ENCODE results near the gene ARMC9.

The ARMC9 gene

DNA sequence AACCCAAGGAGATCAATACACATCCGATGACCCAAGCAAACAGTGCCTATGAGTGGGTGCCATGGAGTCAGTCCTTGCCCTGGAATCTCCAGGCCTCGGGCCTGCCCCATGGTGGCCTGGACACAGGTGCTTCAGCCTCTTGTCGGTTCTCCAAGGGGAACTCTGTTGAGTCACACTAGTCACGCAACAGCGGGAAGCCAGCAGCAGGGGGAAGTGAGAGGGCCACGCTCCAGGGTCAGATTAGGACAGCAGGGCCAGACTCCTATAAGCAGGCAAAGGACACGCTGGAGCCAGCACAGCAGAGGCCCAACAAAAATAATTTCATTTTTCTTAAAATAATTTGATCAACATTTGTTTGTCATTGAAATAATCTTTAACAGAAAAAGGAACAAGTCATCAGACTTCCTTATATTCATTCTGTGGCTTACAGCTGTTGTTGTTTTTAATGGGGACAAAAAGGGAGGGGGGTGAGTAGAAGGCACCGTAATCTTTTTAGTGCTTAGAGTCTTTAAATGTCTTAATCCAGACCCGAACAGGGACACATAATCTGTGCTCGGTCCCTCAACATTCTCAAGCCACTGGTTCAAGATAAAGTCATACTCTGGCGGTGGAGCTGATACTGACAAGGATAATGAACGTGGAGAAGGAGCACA, 16.4 kb upstream of the ARMC9 start:
- Histone ChIP-seq H3K4me2 (peak overlapping the region; percentile 67), H3K9ac (0 out of 2 replicates have a peak overlapping the region, but pooled peaks have one; percentile 22), H3K27ac (peak overlapping the region; percentile 69), H3K9me3 (no peaks in the 10 kb centered on the region), H3K4me1 (peaks cover 49% of the 10 kb centered on the region), H3K4me3 (no peak overlapping the region), H3K36me3 (peaks cover 3% of the 10 kb centered on the region; the same call in 1 of the 2 replicates), H3K27me3 (no peaks in the 10 kb centered on the region), H4K20me1 (no peaks in the 10 kb centered on the region)
- no peak for TF ChIP-seq Cebpa-rat (IDR thresholded peaks at IDR 0.05)

- H3K4me1 ChIP-seq = peaks cover 49% of the 10 kb centered on the region
- peak overlapping the region; percentile 67; the same call in 1 of the 2 replicates for H3K4me2 ChIP-seq
- no peaks in the 10 kb centered on the region for H3K27me3 ChIP-seq
- no peak overlapping the region for H3K4me3 ChIP-seq
- no peaks in the 10 kb centered on the region for H3K9me3 ChIP-seq
- TF ChIP-seq Cebpa-rat (IDR thresholded peaks at IDR 0.05) = no peak
- no peaks in the 10 kb centered on the region for H4K20me1 ChIP-seq
- H3K36me3 ChIP-seq = no peaks in the 10 kb centered on the region
- peak overlapping the region; percentile 69; the same call in 1 of the 2 replicates for H3K27ac ChIP-seq
- H3K9ac ChIP-seq = 0 out of 2 replicates have a peak overlapping the region, but pooled peaks have one; percentile 22
Measured at GRCh38 chr2:231182513-231182899, 15.9 kb upstream of the ARMC9 start.

DNA sequence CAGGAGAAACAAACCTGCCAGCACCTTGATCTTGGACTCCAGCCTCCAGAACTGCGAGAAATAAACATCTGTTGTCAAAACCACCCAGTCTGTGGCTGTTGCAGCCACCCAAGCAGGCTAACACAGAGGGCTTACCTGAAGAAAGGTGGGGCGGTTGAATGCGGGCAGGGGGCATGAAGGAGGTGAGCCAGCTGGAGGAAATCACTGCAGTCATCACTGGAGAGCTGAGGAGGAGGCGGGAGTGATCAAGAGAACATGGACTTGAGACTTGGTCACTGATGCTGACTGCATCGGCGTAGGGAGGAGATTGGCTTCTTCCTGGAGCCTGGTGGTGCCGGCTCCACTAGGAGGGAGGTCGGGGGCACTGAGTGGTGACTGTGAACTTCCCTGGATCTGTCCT, 14.6 kb upstream of the ARMC9 start:
- H3K9ac ChIP-seq = no peak overlapping the region
- H3K4me3 ChIP-seq = no peak overlapping the region
- no peak overlapping the region for H3K27ac ChIP-seq
- peaks cover 13% of the 10 kb centered on the region; the same call in 1 of the 2 replicates for H3K27me3 ChIP-seq
- H4K20me1 ChIP-seq = no peaks in the 10 kb centered on the region
- H3K36me3 ChIP-seq = no peaks in the 10 kb centered on the region
- H3K9me3 ChIP-seq = no peaks in the 10 kb centered on the region
- no peak for TF ChIP-seq Cebpa-rat (IDR thresholded peaks at IDR 0.05)
- no peak overlapping the region for H3K4me2 ChIP-seq
- H3K4me1 ChIP-seq = peaks cover 46% of the 10 kb centered on the region

- Histone ChIP-seq H3K9me3 (no peaks in the 10 kb centered on the region), H3K27ac (no peak overlapping the region), H3K4me3 (no peak overlapping the region), H3K27me3 (peaks cover 18% of the 10 kb centered on the region), H3K4me2 (no peak overlapping the region), H3K9ac (no peak overlapping the region), H3K4me1 (peaks cover 41% of the 10 kb centered on the region), H4K20me1 (no peaks in the 10 kb centered on the region), H3K36me3 (no peaks in the 10 kb centered on the region)
- TF ChIP-seq Cebpa-rat (IDR thresholded peaks at IDR 0.05) = no peak
Measured at GRCh38 chr2:231184319-231184718, 14.1 kb upstream of the ARMC9 start.

- Histone ChIP-seq H3K4me2 (peak overlapping the region; percentile 17; the same call in 1 of the 2 replicates), H3K4me1 (peaks cover 33% of the 10 kb centered on the region), H3K27me3 (peaks cover 26% of the 10 kb centered on the region), H4K20me1 (no peaks in the 10 kb centered on the region), H3K9me3 (no peaks in the 10 kb centered on the region), H3K27ac (no peak overlapping the region), H3K4me3 (no peak overlapping the region), H3K9ac (no peak overlapping the region), H3K36me3 (no peaks in the 10 kb centered on the region)
- no peak for TF ChIP-seq Cebpa-rat (IDR thresholded peaks at IDR 0.05)
Measured at GRCh38 chr2:231185050-231185725, 13.2 kb upstream of the ARMC9 start.

GRCh38 chr2:231185886-231186285, 12.5 kb upstream of the ARMC9 start:
- H3K27me3 ChIP-seq = peaks cover 33% of the 10 kb centered on the region
- no peak overlapping the region for H3K27ac ChIP-seq
- H4K20me1 ChIP-seq = peaks cover 3% of the 10 kb centered on the region; the same call in 1 of the 2 replicates
- H3K4me1 ChIP-seq = peaks cover 26% of the 10 kb centered on the region
- no peak overlapping the region for H3K9ac ChIP-seq
- no peak for TF ChIP-seq Cebpa-rat (IDR thresholded peaks at IDR 0.05)
- no peak overlapping the region for H3K4me3 ChIP-seq
- no peaks in the 10 kb centered on the region for H3K36me3 ChIP-seq
- H3K9me3 ChIP-seq = no peaks in the 10 kb centered on the region
- H3K4me2 ChIP-seq = no peak overlapping the region

DNA sequence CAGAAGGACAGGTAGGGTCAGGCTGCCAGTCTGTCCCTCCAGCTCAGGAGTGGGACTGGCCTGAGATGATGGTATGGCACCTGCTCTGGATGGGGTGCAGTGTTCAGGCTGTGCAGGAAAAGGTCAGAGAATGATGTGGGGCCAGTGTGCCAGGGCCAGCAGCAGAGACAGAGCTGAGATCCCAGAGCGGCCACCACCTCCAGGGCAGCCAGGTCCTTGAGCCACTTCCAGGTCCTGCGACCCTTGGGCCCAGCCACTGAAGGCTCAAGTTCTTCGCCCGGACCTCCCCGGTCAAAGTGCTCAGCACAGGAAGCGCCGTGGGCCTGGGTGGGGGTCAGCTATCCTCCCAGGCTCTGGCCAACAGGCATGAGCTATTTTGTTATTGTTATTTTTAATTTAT, 12.1 kb upstream of the ARMC9 start:
- H3K4me2 ChIP-seq = no peak overlapping the region
- no peak overlapping the region for H3K9ac ChIP-seq
- peaks cover 4% of the 10 kb centered on the region; the same call in 1 of the 2 replicates for H4K20me1 ChIP-seq
- H3K4me3 ChIP-seq = no peak overlapping the region
- TF ChIP-seq Cebpa-rat (IDR thresholded peaks at IDR 0.05) = no peak
- H3K27ac ChIP-seq = no peak overlapping the region
- peaks cover 21% of the 10 kb centered on the region for H3K4me1 ChIP-seq
- no peaks in the 10 kb centered on the region for H3K36me3 ChIP-seq
- H3K27me3 ChIP-seq = peaks cover 38% of the 10 kb centered on the region
- H3K9me3 ChIP-seq = no peaks in the 10 kb centered on the region

- no peak for TF ChIP-seq Cebpa-rat (IDR thresholded peaks at IDR 0.05)
- Histone ChIP-seq H3K4me2 (no peak overlapping the region), H3K9me3 (no peaks in the 10 kb centered on the region), H3K9ac (no peak overlapping the region), H3K4me1 (peaks cover 8% of the 10 kb centered on the region; the same call in 1 of the 2 replicates), H4K20me1 (peaks cover 4% of the 10 kb centered on the region; the same call in 1 of the 2 replicates), H3K27me3 (peaks cover 53% of the 10 kb centered on the region), H3K36me3 (no peaks in the 10 kb centered on the region), H3K27ac (no peak overlapping the region), H3K4me3 (no peak overlapping the region)
Measured at GRCh38 chr2:231187736-231188505, 10.5 kb upstream of the ARMC9 start.

- Histone ChIP-seq H3K9ac (no peak overlapping the region), H3K27ac (no peak overlapping the region)
Measured at GRCh38 chr2:231188506-231189170, 9.8 kb upstream of the ARMC9 start.

More at GRCh38 chr2:231188506-231189170, 9.8 kb upstream of the ARMC9 start:
- Histone ChIP-seq H3K4me2 (no peak overlapping the region), H3K4me3 (no peak overlapping the region), H3K9me3 (no peaks in the 10 kb centered on the region), H3K36me3 (no peaks in the 10 kb centered on the region), H3K27me3 (peaks cover 53% of the 10 kb centered on the region), H4K20me1 (peaks cover 4% of the 10 kb centered on the region; the same call in 1 of the 2 replicates), H3K4me1 (peaks cover 8% of the 10 kb centered on the region; the same call in 1 of the 2 replicates)
- no peak for TF ChIP-seq Cebpa-rat (IDR thresholded peaks at IDR 0.05)

Measured in BLaER1 (cell line).